Calu3 (cell line): ENCODE data around the gene ZBTB44. TPM values are rescaled to one million over a fixed set of nuclear protein-coding genes. Genes with fewer than 3 reads are reported as not detected.

ENCODE experiments used
- Bru-seq: library from RNA; stranded (reverse); fragments of 400-500 nt; gene quantifications from one replicate; lab custom pipeline; 2021; lab: Mats Ljungman, UMichigan
- BruChase-seq, 2 experiments: library from RNA; stranded (reverse); fragments of 400-500 nt; gene quantifications; one replicate each; lab custom pipeline; 2021; lab: Mats Ljungman, UMichigan
- BruUV-seq: library from RNA; stranded (reverse); fragments of 400-500 nt; replicated peaks from 2 replicates; lab custom pipeline; 2021; lab: Mats Ljungman, UMichigan
- CTCF ChIA-PET: fragments of 300-600 bp; sonication (Branson Sonifier 250); formaldehyde crosslinking; loops from one replicate; lab custom pipeline; 2022; ENCODE audit warnings: antibody characterized with exemption; lab: Charles Lee
- DNase-seq: peaks from one replicate; pipeline ENCODE4 v3.0.0; 2022
- H3K27ac Mint-ChIP-seq: one replicate; pipeline ENCODE4 v1.8.0; 2022; ENCODE audit warnings: mixed read lengths; ENCODE audit not compliant: unreplicated experiment
- H3K27me3 Mint-ChIP-seq: one replicate; pipeline ENCODE4 v1.8.0; 2022; ENCODE audit warnings: mixed read lengths; ENCODE audit not compliant: unreplicated experiment
- H3K36me3 Mint-ChIP-seq: one replicate; pipeline ENCODE4 v1.8.0; 2022; ENCODE audit warnings: mild to moderate bottlenecking, moderate library complexity, mixed read lengths; ENCODE audit not compliant: insufficient read depth, unreplicated experiment
- H3K4me1 Mint-ChIP-seq: one replicate; pipeline ENCODE4 v1.8.0; 2022; ENCODE audit warnings: mild to moderate bottlenecking, low read depth, mixed read lengths; ENCODE audit not compliant: unreplicated experiment
- H3K4me3 Mint-ChIP-seq: one replicate; pipeline ENCODE4 v1.8.0; 2022; ENCODE audit warnings: mild to moderate bottlenecking, low read depth, moderate library complexity, mixed read lengths; ENCODE audit not compliant: unreplicated experiment
- H3K9me3 Mint-ChIP-seq: one replicate; pipeline ENCODE4 v1.8.0; 2022; ENCODE audit warnings: low read depth, mixed read lengths; ENCODE audit not compliant: unreplicated experiment
- intact Hi-C: fragments of 100-400 bp; cut with micrococcal nuclease; formaldehyde crosslinking; loops from one replicate; pipeline ENCODE4 v1.10.0; 2022; ENCODE audit not compliant: unreplicated experiment
- long read RNA-seq: library from polyadenylated mRNA; stranded (forward); transcript quantifications from one replicate; pipeline ENCODE4 v2.0.0, GENCODE V29; 2022
- total RNA-seq: library from RNA; stranded (reverse); gene quantifications from 2 replicates; pipeline ENCODE4 v1.2.3, GENCODE V29; 2022
- TF ChIP-seq, protein P1 (sequence below): fragments of 200-600 bp; IDR thresholded peaks from one replicate; pipeline ENCODE4 v1.8.0; 2022; ENCODE audit warnings: antibody characterized with exemption; ENCODE audit not compliant: unreplicated experiment

The ZBTB44 gene, protein sequence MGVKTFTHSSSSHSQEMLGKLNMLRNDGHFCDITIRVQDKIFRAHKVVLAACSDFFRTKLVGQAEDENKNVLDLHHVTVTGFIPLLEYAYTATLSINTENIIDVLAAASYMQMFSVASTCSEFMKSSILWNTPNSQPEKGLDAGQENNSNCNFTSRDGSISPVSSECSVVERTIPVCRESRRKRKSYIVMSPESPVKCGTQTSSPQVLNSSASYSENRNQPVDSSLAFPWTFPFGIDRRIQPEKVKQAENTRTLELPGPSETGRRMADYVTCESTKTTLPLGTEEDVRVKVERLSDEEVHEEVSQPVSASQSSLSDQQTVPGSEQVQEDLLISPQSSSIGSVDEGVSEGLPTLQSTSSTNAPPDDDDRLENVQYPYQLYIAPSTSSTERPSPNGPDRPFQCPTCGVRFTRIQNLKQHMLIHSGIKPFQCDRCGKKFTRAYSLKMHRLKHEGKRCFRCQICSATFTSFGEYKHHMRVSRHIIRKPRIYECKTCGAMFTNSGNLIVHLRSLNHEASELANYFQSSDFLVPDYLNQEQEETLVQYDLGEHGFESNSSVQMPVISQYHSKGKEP
- total RNA-seq, result 23.6 and 29.7 TPM in 2 replicates
- Bru-seq, nascent RNA, result percentile 71 among the genes with signal in this experiment
- percentile 81 among the genes with signal in this experiment for BruChase-seq, experiment 1, labeled RNA remaining after a 6-hour chase
- BruChase-seq, experiment 2, labeled RNA remaining after a 2-hour chase, result percentile 81 among the genes with signal in this experiment
- long read RNA-seq, partial matches to known transcripts, result 3 of 8 reads
- long read RNA-seq, other reads (novel, unspliced or antisense), result 5 of 8 reads

DNA sequence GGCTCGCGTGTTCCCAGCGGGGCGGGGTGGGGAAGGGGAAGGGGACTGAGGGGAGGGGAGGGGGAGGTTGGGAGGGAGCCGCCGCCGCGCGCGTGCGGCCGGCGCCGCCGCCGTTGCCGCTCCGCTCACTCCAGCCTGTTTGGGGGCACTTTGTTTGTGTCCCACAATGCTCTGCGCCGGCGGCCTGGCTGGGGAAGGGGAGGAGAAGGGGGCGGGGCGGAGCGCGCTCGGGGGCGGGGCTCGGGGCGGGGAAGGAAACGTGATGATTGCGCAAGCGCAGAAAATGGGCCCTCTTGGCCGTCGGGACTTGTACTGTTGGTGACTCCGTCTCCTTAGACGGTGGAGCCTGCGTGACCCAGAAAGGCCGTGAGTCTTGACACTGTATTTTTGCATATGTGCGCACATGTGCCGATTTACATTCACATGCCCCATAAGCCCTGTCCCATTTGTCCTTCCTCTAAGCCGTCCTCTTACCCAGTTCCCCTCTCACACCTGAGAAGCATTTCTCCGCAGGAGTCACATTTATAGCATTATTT, at the start of gene ZBTB44:
Gene ZBTB44, minus strand, starts transcription at position 168 of the 536 bp plus-strand sequence. CDS start 53,044 bp downstream, outside the sequence.
- H3K9me3 Mint-ChIP-seq, result no peaks in the 10 kb centered on the region
- CTCF ChIA-PET, result no interaction called here
- intact Hi-C loops, result loop anchor here (10.0 kb wide), 1 partner anchor 70 kb away; no protein-coding TSS in a partner anchor
- peak; percentile 79 for DNase-seq
- TF ChIP-seq, protein P1, sequence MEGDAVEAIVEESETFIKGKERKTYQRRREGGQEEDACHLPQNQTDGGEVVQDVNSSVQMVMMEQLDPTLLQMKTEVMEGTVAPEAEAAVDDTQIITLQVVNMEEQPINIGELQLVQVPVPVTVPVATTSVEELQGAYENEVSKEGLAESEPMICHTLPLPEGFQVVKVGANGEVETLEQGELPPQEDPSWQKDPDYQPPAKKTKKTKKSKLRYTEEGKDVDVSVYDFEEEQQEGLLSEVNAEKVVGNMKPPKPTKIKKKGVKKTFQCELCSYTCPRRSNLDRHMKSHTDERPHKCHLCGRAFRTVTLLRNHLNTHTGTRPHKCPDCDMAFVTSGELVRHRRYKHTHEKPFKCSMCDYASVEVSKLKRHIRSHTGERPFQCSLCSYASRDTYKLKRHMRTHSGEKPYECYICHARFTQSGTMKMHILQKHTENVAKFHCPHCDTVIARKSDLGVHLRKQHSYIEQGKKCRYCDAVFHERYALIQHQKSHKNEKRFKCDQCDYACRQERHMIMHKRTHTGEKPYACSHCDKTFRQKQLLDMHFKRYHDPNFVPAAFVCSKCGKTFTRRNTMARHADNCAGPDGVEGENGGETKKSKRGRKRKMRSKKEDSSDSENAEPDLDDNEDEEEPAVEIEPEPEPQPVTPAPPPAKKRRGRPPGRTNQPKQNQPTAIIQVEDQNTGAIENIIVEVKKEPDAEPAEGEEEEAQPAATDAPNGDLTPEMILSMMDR, result no peak
- BruUV-seq, result no TSS peak
- H3K36me3 Mint-ChIP-seq, result peaks cover 29% of the 10 kb centered on the region
- peaks cover 46% of the 10 kb centered on the region for H3K4me1 Mint-ChIP-seq
- H3K4me3 Mint-ChIP-seq, result peak within 1 kb of the TSS; percentile 76
- no peaks in the 10 kb centered on the region for H3K27me3 Mint-ChIP-seq
- peak within 1 kb of the TSS; percentile 90 for H3K27ac Mint-ChIP-seq

DNA sequence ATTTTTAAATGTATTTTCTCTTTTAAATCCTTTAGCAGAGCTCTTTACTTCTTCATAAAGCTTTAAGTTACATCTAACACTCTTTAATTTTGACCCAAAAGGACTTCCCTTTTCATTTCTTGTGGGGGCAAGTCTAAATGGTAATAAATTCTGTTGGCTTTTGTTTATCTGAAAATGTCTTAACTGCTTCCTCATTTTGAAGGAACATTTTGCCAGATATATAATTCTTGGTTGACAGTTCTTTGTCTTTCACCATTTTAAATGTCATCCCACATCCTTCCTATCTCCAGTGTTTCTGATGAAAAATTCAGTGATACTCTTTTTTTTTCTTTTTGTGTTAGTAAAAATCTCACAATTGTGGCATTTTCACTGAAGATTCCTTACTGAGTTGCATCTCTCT, 44.7 kb upstream of the ZBTB44 start:
- H3K36me3 Mint-ChIP-seq, result no peaks in the 10 kb centered on the region
- TF ChIP-seq, protein P1, result no peak
- no peak for DNase-seq
- H3K27ac Mint-ChIP-seq, result no peak overlapping the region
- H3K4me1 Mint-ChIP-seq, result no peaks in the 10 kb centered on the region
- no peak overlapping the region for H3K4me3 Mint-ChIP-seq
- CTCF ChIA-PET, result no interaction called here
- H3K9me3 Mint-ChIP-seq, result peaks cover 6% of the 10 kb centered on the region
- H3K27me3 Mint-ChIP-seq, result no peaks in the 10 kb centered on the region
- BruUV-seq, result no TSS peak
- intact Hi-C loops, result no loop called here

DNA sequence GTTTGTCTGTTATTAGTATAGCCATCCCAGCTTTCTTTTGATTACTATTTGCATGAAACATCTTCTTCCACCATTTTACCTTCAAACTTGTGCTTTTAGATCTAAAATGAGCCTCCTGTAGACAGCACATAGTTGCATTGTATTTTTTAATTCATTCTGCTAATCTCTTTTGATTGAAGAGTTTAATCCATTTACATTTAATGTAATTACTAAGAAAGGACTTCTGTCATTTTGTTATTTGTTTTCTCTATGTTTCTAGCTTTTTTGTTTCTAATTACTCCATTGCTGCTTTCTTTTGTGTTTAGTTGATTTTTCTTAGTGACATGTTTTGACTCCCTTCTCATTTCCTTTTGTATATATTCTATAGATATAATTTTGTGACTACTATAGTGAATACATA, 43.7 kb upstream of the ZBTB44 start:
- Mint-ChIP-seq H3K4me3 (no peak overlapping the region), H3K9me3 (peaks cover 6% of the 10 kb centered on the region), H3K27ac (no peak overlapping the region), H3K36me3 (no peaks in the 10 kb centered on the region), H3K27me3 (no peaks in the 10 kb centered on the region), H3K4me1 (no peaks in the 10 kb centered on the region)
- CTCF ChIA-PET, result no interaction called here
- TF ChIP-seq, protein P1, result no peak
- no TSS peak for BruUV-seq
- intact Hi-C loops, result no loop called here
- DNase-seq, result no peak

DNA sequence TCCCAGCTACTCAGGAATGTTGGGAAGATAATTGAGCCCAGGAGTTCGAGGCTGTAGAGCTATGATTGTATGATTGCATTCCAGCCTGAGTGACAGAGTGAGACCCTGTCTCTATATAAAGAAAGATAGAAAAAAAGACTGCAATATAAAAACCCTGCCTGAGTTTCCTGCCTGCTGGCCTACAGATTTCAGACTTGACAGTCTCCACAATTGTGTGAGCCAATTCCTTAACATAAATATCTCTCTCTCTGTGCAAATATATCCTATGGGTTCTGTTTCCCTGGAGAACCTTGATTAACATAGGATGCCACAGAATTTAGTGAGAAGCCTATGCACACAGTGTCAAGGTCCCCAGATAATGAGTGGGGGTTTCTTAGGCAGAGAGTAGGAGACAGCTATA, 32.5 kb upstream of the ZBTB44 start:
- Mint-ChIP-seq H3K27ac (no peak overlapping the region), H3K36me3 (no peaks in the 10 kb centered on the region), H3K4me1 (peaks cover 8% of the 10 kb centered on the region), H3K27me3 (no peaks in the 10 kb centered on the region), H3K4me3 (no peak overlapping the region), H3K9me3 (no peaks in the 10 kb centered on the region)
- TF ChIP-seq, protein P1, result no peak
- intact Hi-C loops, result no loop called here
- no TSS peak for BruUV-seq
- CTCF ChIA-PET, result no interaction called here
- DNase-seq, result no peak
